Measurements from ENCODE around the gene POU6F2.

POU6F2 gene

GRCh38 chr7:39088730-39089593 is 111.3 kb downstream of the POU6F2 start:
- no peak for TF ChIP-seq CTCF (IDR thresholded peaks at IDR 0.05; ENCODE audit: low read depth, low read length, missing control alignments)
- no peak for DNase-seq (ENCODE audit: low read depth)

GRCh38 chr7:39091145-39091544 is 113.4 kb downstream of the POU6F2 start:
- H3K4me3 ChIP-seq (ENCODE audit: low read depth, low read length), result no peak overlapping the region
- DNase-seq (ENCODE audit: low read depth), result no peak
- no peak for TF ChIP-seq CTCF (IDR thresholded peaks at IDR 0.05; ENCODE audit: low read depth, low read length, missing control alignments)

More at GRCh38 chr7:39088730-39089593, 111.3 kb downstream of the POU6F2 start:
- no peak overlapping the region for H3K4me3 ChIP-seq (ENCODE audit: low read depth, low read length)

GRCh38 chr7:39091774-39092173 is 114.1 kb downstream of the POU6F2 start:
- H3K4me3 ChIP-seq (ENCODE audit: low read depth, low read length), result no peak overlapping the region
- DNase-seq (ENCODE audit: low read depth), result no peak
- TF ChIP-seq CTCF (IDR thresholded peaks at IDR 0.05; ENCODE audit: low read depth, low read length, missing control alignments), result no peak

- no peak for TF ChIP-seq CTCF (IDR thresholded peaks at IDR 0.05; ENCODE audit: low read depth, low read length, missing control alignments)
- DNase-seq (ENCODE audit: low read depth), result no peak
Measured at GRCh38 chr7:39094731-39095130, 117.0 kb downstream of the POU6F2 start.

GRCh38 chr7:39095875-39096619 is 118.3 kb downstream of the POU6F2 start:
- TF ChIP-seq CTCF (IDR thresholded peaks at IDR 0.05; ENCODE audit: low read depth, low read length, missing control alignments), result no peak
- DNase-seq (ENCODE audit: low read depth), result no peak
- no peak overlapping the region for H3K4me3 ChIP-seq (ENCODE audit: low read depth, low read length)

More at GRCh38 chr7:39094731-39095130, 117.0 kb downstream of the POU6F2 start:
- H3K4me3 ChIP-seq (ENCODE audit: low read depth, low read length), result no peak overlapping the region

- no peak overlapping the region for H3K4me3 ChIP-seq (ENCODE audit: low read depth, low read length)
- no peak for TF ChIP-seq CTCF (IDR thresholded peaks at IDR 0.05; ENCODE audit: low read depth, low read length, missing control alignments)
- DNase-seq (ENCODE audit: low read depth), result no peak
Measured at GRCh38 chr7:39098506-39098905, 120.8 kb downstream of the POU6F2 start.
